ENCODE data around the gene UBXN10. TPM values are rescaled to one million over a fixed set of nuclear protein-coding genes. Genes with fewer than 3 reads are reported as not detected.
"Not testable (repeated sequence)": the region's sequence is repeated elsewhere in the genome, so short reads cannot be mapped to it uniquely, and the experiment has no call there.

Gene UBXN10
- total RNA-seq, 1 donor from 2014 or later = 0.09 TPM

DNA sequence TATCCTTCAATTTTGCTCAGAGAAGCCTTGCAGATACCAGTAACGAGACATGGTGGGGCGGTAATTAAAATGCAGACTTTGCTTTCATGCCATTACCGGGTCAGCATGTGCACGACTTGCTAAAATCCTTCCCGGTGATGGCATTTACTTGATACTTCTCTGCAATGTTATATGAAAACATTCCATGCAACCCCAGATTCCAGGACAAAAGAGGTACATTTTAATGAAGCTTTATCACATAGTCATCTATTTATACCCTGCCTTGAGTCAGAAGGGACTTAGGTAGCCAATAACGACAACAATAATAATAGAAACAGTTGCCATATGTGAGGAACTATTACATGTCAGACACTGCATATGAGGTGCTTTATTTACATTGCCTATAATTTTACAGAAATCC is 29.8 kb downstream of the UBXN10 start:
- FAIRE-seq (no peak), DNase-seq (ENCODE audit: low read depth) (no peak)
- H3K27ac Mint-ChIP-seq (ENCODE audit: unreplicated experiment) = no peak overlapping the region
- Histone ChIP-seq H3K4me3 (ENCODE audit: insufficient read depth, low read depth, low read length) (no peak overlapping the region), H3K9me3 (ENCODE audit: insufficient read depth, low read depth, low read length) (no peaks in the 10 kb centered on the region), H3K36me3 (ENCODE audit: insufficient read depth, low read length) (no peaks in the 10 kb centered on the region), H4K20me1 (ENCODE audit: insufficient read depth, low read length) (no peaks in the 10 kb centered on the region), H2AFZ (ENCODE audit: low read depth, low read length) (no peak overlapping the region), H3K27me3 (ENCODE audit: insufficient read depth, low read length) (peaks cover 33% of the 10 kb centered on the region), H3K4me2 (ENCODE audit: low read length) (no peak overlapping the region), H3K9ac (ENCODE audit: low read length) (no peak overlapping the region), H3K4me1 (ENCODE audit: insufficient read depth, low read length) (no peaks in the 10 kb centered on the region), H3K79me2 (ENCODE audit: insufficient read depth, low read length) (no peaks in the 10 kb centered on the region), H3K27ac (ENCODE audit: low read depth, low read length) (no peak overlapping the region)
- TF ChIP-seq, protein P1, sequence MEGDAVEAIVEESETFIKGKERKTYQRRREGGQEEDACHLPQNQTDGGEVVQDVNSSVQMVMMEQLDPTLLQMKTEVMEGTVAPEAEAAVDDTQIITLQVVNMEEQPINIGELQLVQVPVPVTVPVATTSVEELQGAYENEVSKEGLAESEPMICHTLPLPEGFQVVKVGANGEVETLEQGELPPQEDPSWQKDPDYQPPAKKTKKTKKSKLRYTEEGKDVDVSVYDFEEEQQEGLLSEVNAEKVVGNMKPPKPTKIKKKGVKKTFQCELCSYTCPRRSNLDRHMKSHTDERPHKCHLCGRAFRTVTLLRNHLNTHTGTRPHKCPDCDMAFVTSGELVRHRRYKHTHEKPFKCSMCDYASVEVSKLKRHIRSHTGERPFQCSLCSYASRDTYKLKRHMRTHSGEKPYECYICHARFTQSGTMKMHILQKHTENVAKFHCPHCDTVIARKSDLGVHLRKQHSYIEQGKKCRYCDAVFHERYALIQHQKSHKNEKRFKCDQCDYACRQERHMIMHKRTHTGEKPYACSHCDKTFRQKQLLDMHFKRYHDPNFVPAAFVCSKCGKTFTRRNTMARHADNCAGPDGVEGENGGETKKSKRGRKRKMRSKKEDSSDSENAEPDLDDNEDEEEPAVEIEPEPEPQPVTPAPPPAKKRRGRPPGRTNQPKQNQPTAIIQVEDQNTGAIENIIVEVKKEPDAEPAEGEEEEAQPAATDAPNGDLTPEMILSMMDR (IDR thresholded peaks at IDR 0.05; ENCODE audit: insufficient read depth, low read depth, low read length) = no peak
- no peak for TF ChIP-seq EZH2 (IDR thresholded peaks at IDR 0.05; ENCODE audit: insufficient read depth, low read length)
- no peak overlapping the region for H3K4me3 Mint-ChIP-seq (ENCODE audit: unreplicated experiment)
- H3K4me1 Mint-ChIP-seq (ENCODE audit: low read depth, unreplicated experiment) = peaks cover 5% of the 10 kb centered on the region
- peaks cover 42% of the 10 kb centered on the region for H3K27me3 Mint-ChIP-seq (ENCODE audit: low read depth, unreplicated experiment)
- H3K36me3 Mint-ChIP-seq (ENCODE audit: low read depth, unreplicated experiment) = no peaks in the 10 kb centered on the region
- no peaks in the 10 kb centered on the region for H3K9me3 Mint-ChIP-seq (ENCODE audit: unreplicated experiment)

DNA sequence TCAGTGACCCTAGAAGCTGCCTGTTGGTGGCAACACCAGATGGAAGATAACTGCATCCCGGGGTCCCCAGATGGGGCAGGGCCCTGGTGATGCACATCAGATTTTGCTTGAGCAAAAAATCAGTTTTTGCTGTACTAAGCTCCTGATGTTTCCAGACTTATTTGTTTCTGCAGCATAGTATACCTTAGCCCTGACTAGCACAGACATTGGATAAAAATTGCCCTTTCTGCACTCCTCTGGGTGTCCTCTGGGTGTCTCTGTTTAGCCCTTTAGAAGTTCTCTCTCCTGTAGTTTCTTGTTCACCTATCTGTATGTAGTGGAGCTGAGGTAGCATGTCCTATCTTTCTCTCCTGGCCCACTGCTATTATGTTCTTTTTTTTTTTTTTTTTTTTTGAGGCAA is 30.7 kb downstream of the UBXN10 start:
- Histone ChIP-seq H3K79me2 (ENCODE audit: insufficient read depth, low read length) (no peaks in the 10 kb centered on the region), H3K36me3 (ENCODE audit: insufficient read depth, low read length) (no peaks in the 10 kb centered on the region), H3K27ac (ENCODE audit: low read depth, low read length) (no peak overlapping the region), H4K20me1 (ENCODE audit: insufficient read depth, low read length) (no peaks in the 10 kb centered on the region), H3K4me1 (ENCODE audit: insufficient read depth, low read length) (no peaks in the 10 kb centered on the region), H3K4me2 (ENCODE audit: low read length) (no peak overlapping the region), H2AFZ (ENCODE audit: low read depth, low read length) (no peak overlapping the region), H3K9me3 (ENCODE audit: insufficient read depth, low read depth, low read length) (no peaks in the 10 kb centered on the region), H3K27me3 (ENCODE audit: insufficient read depth, low read length) (peaks cover 33% of the 10 kb centered on the region), H3K9ac (ENCODE audit: low read length) (no peak overlapping the region), H3K4me3 (ENCODE audit: insufficient read depth, low read depth, low read length) (no peak overlapping the region)
- FAIRE-seq (no peak), DNase-seq (ENCODE audit: low read depth) (no peak)
- no peak for TF ChIP-seq EZH2 (IDR thresholded peaks at IDR 0.05; ENCODE audit: insufficient read depth, low read length)
- TF ChIP-seq, protein P1 (IDR thresholded peaks at IDR 0.05; ENCODE audit: insufficient read depth, low read depth, low read length) = peak; percentile 29
- Mint-ChIP-seq H3K4me3 (ENCODE audit: unreplicated experiment) (no peak overlapping the region), H3K36me3 (ENCODE audit: low read depth, unreplicated experiment) (no peaks in the 10 kb centered on the region), H3K9me3 (ENCODE audit: unreplicated experiment) (no peaks in the 10 kb centered on the region), H3K27me3 (ENCODE audit: low read depth, unreplicated experiment) (peaks cover 42% of the 10 kb centered on the region), H3K27ac (ENCODE audit: unreplicated experiment) (no peak overlapping the region), H3K4me1 (ENCODE audit: low read depth, unreplicated experiment) (peaks cover 2% of the 10 kb centered on the region)

DNA sequence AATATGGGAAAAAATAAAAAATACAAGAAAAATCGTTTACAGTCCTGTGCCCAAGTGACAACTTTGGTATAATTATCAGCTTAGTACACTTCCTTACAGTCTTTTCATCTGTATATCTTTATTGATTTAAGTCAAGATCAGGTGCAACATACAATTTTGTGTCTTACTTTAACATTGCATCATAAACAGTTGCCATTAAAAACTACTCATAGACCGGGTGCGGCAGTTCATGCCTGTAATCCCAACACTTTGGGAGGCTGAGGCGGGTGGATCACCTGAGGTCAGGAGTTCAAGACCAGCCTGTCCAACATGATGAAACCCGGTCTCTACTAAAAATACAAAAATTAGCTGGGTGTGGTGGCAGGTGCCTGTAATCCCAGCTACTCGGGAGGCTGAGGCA is 33.2 kb downstream of the UBXN10 start:
- not testable (repeated sequence) for FAIRE-seq; H3K27ac Mint-ChIP-seq (ENCODE audit: unreplicated experiment); DNase-seq (ENCODE audit: low read depth); H3K4me1 ChIP-seq (ENCODE audit: insufficient read depth, low read length); H3K4me3 Mint-ChIP-seq (ENCODE audit: unreplicated experiment); H3K36me3 Mint-ChIP-seq (ENCODE audit: low read depth, unreplicated experiment); H3K4me3 ChIP-seq (ENCODE audit: insufficient read depth, low read depth, low read length); H3K79me2 ChIP-seq (ENCODE audit: insufficient read depth, low read length); H3K27ac ChIP-seq (ENCODE audit: low read depth, low read length); H3K36me3 ChIP-seq (ENCODE audit: insufficient read depth, low read length); H3K4me1 Mint-ChIP-seq (ENCODE audit: low read depth, unreplicated experiment); H3K9ac ChIP-seq (ENCODE audit: low read length); H3K4me2 ChIP-seq (ENCODE audit: low read length); H2AFZ ChIP-seq (ENCODE audit: low read depth, low read length); H3K9me3 ChIP-seq (ENCODE audit: insufficient read depth, low read depth, low read length); H4K20me1 ChIP-seq (ENCODE audit: insufficient read depth, low read length); H3K9me3 Mint-ChIP-seq (ENCODE audit: unreplicated experiment)
- H3K27me3 Mint-ChIP-seq (ENCODE audit: low read depth, unreplicated experiment) = peaks cover 48% of the 10 kb centered on the region
- peaks cover 45% of the 10 kb centered on the region for H3K27me3 ChIP-seq (ENCODE audit: insufficient read depth, low read length)

Data from astrocyte (in vitro differentiated cells and primary cell).